Measurements from ENCODE around the gene GOLGA8B.

DNA sequence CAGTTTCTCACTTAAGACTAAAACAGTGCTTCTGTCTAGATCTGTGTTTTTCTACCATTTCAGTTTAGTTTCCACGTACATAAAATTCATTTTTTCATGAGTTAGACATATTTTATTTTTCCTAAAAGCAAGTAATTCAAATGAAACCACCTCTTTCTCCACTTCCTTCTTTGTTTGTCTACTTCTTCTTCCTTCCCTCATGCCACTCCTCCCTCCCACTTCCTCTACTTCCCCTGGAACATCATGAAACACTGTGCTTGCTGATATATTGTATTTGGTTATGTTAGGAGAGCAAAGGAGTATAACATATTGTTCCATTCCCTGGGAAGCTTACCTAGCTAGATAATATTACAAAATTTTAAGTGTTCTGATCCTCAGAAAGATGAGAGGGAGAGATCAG, 36.7 kb upstream of the GOLGA8B start:
- TF ChIP-seq POLR2AphosphoS5 (IDR thresholded peaks at IDR 0.05; ENCODE audit: borderline replicate concordance, low read depth, low read length) (no peak), EZH2 (IDR thresholded peaks at IDR 0.05) (no peak)

Measured in SK-N-MC (cell line).